RPMI8226 (cell line): ENCODE data around the gene PTGER1.

ENCODE experiments used
- DNase-seq: peaks from one replicate; pipeline ENCODE4 v3.0.0-alpha.2; 2015

PTGER1 gene

GRCh38 chr19:14441041-14441938 is 33.9 kb downstream of the PTGER1 start:
- DNase-seq, result no peak

GRCh38 chr19:14440049-14440448 is 35.1 kb downstream of the PTGER1 start:
- DNase-seq, result peak; percentile 92

- DNase-seq, result no peak
Observed at GRCh38 chr19:14439014-14439413, 36.1 kb downstream of the PTGER1 start.

GRCh38 chr19:14437578-14438140 is 37.5 kb downstream of the PTGER1 start:
- no peak for DNase-seq

GRCh38 chr19:14435320-14436050 is 39.7 kb downstream of the PTGER1 start:
- no peak for DNase-seq

- peak; percentile 32 for DNase-seq
Observed at GRCh38 chr19:14434543-14435319, 40.4 kb downstream of the PTGER1 start.

- peak; percentile 83 for DNase-seq
Observed at GRCh38 chr19:14433554-14434501, 41.3 kb downstream of the PTGER1 start.

GRCh38 chr19:14432791-14433553 is 42.2 kb downstream of the PTGER1 start, which contains the start of gene PKN1:
PKN1 (plus strand) TSS chr19:14433306; CDS start chr19:14433522, 216 bp downstream.
- peak; percentile 71 for DNase-seq

GRCh38 chr19:14430712-14431111 is 44.4 kb downstream of the PTGER1 start:
- no peak for DNase-seq

- no peak for DNase-seq
Observed at GRCh38 chr19:14428882-14429416, 46.2 kb downstream of the PTGER1 start.

- no peak for DNase-seq
Observed at GRCh38 chr19:14427461-14427860, 47.7 kb downstream of the PTGER1 start.

- DNase-seq, result no peak
Observed at GRCh38 chr19:14425696-14426138, 49.4 kb downstream of the PTGER1 start.
